Uterus (tissue), 2 donors: ENCODE measurements around the gene ASB15.

Source experiments
- CTCF ChIP-seq, 4 experiments: fragments of 200-600 bp in 2 of 4; fragments of 450-650 bp in 2 of 4; sonication (generic) in 2 of 4; IDR thresholded peaks; one replicate each; pipeline ENCODE4 v1.5.1; 2016 to 2019; ENCODE audit warnings: antibody characterized with exemption in 4 of 4, mild to moderate bottlenecking in 2 of 4, moderate library complexity in 1 of 4
- POLR2A ChIP-seq, 2 donors: fragments of 450-650 bp; IDR thresholded peaks; one replicate each; pipeline ENCODE4 v1.6.1; 2016; ENCODE audit warnings: antibody characterized with exemption in 2 of 2, mild to moderate bottlenecking in 1 of 2, moderate library complexity in 1 of 2

DNA sequence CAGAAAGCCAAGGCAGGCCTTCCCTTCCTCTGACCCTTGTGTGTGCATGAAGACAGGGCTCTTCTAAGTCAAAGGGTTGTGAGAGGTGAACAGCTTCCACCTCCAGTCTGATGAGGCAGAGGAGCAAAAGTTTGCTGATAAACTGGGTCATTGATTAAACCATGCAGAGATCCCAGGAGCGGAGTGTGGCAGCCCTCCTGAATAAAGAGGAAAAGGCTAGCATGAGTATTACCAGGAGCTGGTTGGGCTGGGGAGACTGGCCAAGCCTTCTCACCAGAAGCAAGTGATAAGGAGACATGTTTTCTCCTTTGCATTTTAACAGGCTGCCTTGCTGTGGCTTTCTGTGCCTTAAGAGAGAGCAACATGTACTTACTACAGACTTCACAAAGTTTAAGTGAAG, 64.3 kb downstream of the ASB15 start:
- TF ChIP-seq CTCF (IDR thresholded peaks at IDR 0.05) (no peak), POLR2A (IDR thresholded peaks at IDR 0.05) (no peak)
